HepG2 (cell line): Measurements from ENCODE around the gene MT4. TPM values are rescaled to one million over a fixed set of nuclear protein-coding genes. Genes with fewer than 3 reads are reported as not detected.

Experiments used
- ATAC-seq: fragments of 200-7000 bp; cut with Tn5 transposase; 3 replicates; pipeline ENCODE4 v1.9.1; 2020; ENCODE audit warnings: mild to moderate bottlenecking, moderate library complexity
- BruUV-seq: library from RNA; stranded (reverse); fragments of 400-500 nt; replicated peaks from 2 replicates; lab custom pipeline; 2021; lab: Mats Ljungman, UMichigan
- CTCF ChIA-PET: fragments of 300-600 bp; formaldehyde crosslinking; extraction: SDS; loops from one replicate; lab custom pipeline; 2021; ENCODE audit warnings: low total read pairs, inconsistent platforms, low intra/inter-chr PET ratio; lab: Yijun Ruan, JAX
- POLR2A ChIA-PET: fragments of 350-600 bp; sonication (Branson Sonifier 250); formaldehyde crosslinking; loops from one replicate; lab custom pipeline; 2020; ENCODE audit warnings: antibody characterized with exemption, inconsistent platforms; lab: Yijun Ruan, JAX
- DNase-seq: peaks from one replicate; pipeline ENCODE4 v3.0.0-alpha.2; 2015; ENCODE audit warnings: low spot score
- FAIRE-seq: peaks from 3 replicates; lab custom pipeline; 2011; peaks lifted over from hg19 to GRCh38; lab: Jason Lieb, UNC
- H2AFZ ChIP-seq: one replicate; pipeline ENCODE4 v1.6.1; 2011; ENCODE audit warnings: low read length, inconsistent platforms
- H3K27ac ChIP-seq: fragments of 300-600 bp; 3 replicates; pipeline ENCODE4 v1.8.0; 2011; ENCODE audit warnings: mixed run types, mild to moderate bottlenecking, mixed read lengths, low read length, inconsistent platforms; ENCODE audit not compliant: insufficient read depth; ENCODE audit errors: extremely low read length
- H3K27me3 ChIP-seq, 2 experiments: fragments of 200-600 bp in 1 of 2; 2 replicates in 1 of 2; 3 replicates in 1 of 2; pipeline versions ENCODE4 v1.6.0 to v1.8.0; 2011; ENCODE audit warnings: low read length in 2 of 2, mild to moderate bottlenecking in 2 of 2, moderate library complexity in 2 of 2, inconsistent platforms in 1 of 2; ENCODE audit not compliant: insufficient read depth in 2 of 2, control insufficient read depth in 1 of 2
- H3K36me3 ChIP-seq, 2 experiments: fragments of 200-600 bp in 1 of 2; replicated peaks in 1 of 2; 2 replicates in 1 of 2; 3 replicates in 1 of 2; pipeline versions ENCODE4 v1.5.1 to v1.8.0; 2011; ENCODE audit warnings: low read length in 2 of 2, inconsistent platforms in 1 of 2; ENCODE audit not compliant: insufficient read depth in 2 of 2, control insufficient read depth in 1 of 2
- H3K4me1 ChIP-seq: 2 replicates; pipeline ENCODE4 v1.5.1; 2012; ENCODE audit warnings: low read length, inconsistent platforms; ENCODE audit not compliant: insufficient read depth
- H3K4me2 ChIP-seq: 2 replicates; pipeline ENCODE4 v1.6.0; 2011; ENCODE audit warnings: low read depth, low read length, inconsistent platforms
- H3K4me3 ChIP-seq, 3 experiments: fragments of 200-600 bp in 1 of 3; sonication (generic), shearing (Covaris generic) in 1 of 3; replicated peaks in 1 of 3; 2 replicates each; pipeline ENCODE4 v1.5.1; 2011 to 2016; ENCODE audit warnings: low read length in 3 of 3, inconsistent platforms in 2 of 3, low read depth in 2 of 3, mild to moderate bottlenecking in 2 of 3, control low read depth in 1 of 3, mixed read lengths in 1 of 3; ENCODE audit not compliant: insufficient read depth in 1 of 3
- H3K79me2 ChIP-seq: one replicate; pipeline ENCODE4 v1.6.1; 2011; ENCODE audit warnings: low read length, inconsistent platforms; ENCODE audit not compliant: insufficient read depth
- H3K9ac ChIP-seq: 2 replicates; pipeline ENCODE4 v1.6.0; 2011; ENCODE audit warnings: mild to moderate bottlenecking, low read depth, low read length, inconsistent platforms; ENCODE audit not compliant: insufficient read depth
- H3K9me3 ChIP-seq: 2 replicates; pipeline ENCODE4 v1.5.1; 2012; ENCODE audit warnings: mild to moderate bottlenecking, low read length
- H4K20me1 ChIP-seq: 2 replicates; pipeline ENCODE4 v1.6.0; 2011; ENCODE audit warnings: inconsistent platforms, mild to moderate bottlenecking, low read length, moderate library complexity; ENCODE audit not compliant: insufficient read depth
- BRCA1 ChIP-seq: sonication (generic); formaldehyde crosslinking; IDR thresholded peaks from 2 replicates; pipeline ENCODE4 v1.4.0; 2020; ENCODE audit warnings: missing genetic modification reagents
- CEBPB ChIP-seq: IDR thresholded peaks from 2 replicates; pipeline ENCODE4 v1.6.1; 2011; ENCODE audit warnings: low read depth, low read length, improper control_type of control experiment, borderline replicate concordance
- CREB3 ChIP-seq: sonication (generic); formaldehyde crosslinking; IDR thresholded peaks from 2 replicates; pipeline ENCODE4 v1.5.0; 2020; ENCODE audit warnings: missing genetic modification reagents
- DPF2 ChIP-seq: sonication (generic); formaldehyde crosslinking; IDR thresholded peaks from 2 replicates; pipeline ENCODE4 v1.4.0; 2020; ENCODE audit warnings: mild to moderate bottlenecking, low read depth, missing genetic modification reagents, borderline replicate concordance
- DRAP1 ChIP-seq: IDR thresholded peaks from 2 replicates; pipeline ENCODE4 v1.6.1; 2016; ENCODE audit warnings: missing genetic modification reagents, missing compliant biosample characterization
- FOXC1 ChIP-seq: sonication (generic); formaldehyde crosslinking; IDR thresholded peaks from 2 replicates; pipeline ENCODE4 v1.8.0; 2022; ENCODE audit warnings: mild to moderate bottlenecking, missing genetic modification reagents, borderline replicate concordance
- MTF2 ChIP-seq: sonication (generic); formaldehyde crosslinking; IDR thresholded peaks from 2 replicates; pipeline ENCODE4 v1.5.0; 2020; ENCODE audit warnings: missing genetic modification reagents, borderline replicate concordance
- RARG ChIP-seq: sonication (generic); formaldehyde crosslinking; IDR thresholded peaks from 2 replicates; pipeline ENCODE4 v1.4.0; 2020; ENCODE audit warnings: low read depth, mild to moderate bottlenecking, missing genetic modification reagents
- TBX2 ChIP-seq: sonication (generic); formaldehyde crosslinking; IDR thresholded peaks from 2 replicates; pipeline ENCODE4 v1.5.0; 2020; ENCODE audit warnings: missing genetic modification reagents, mild to moderate bottlenecking, borderline replicate concordance
- ZBTB25 ChIP-seq: IDR thresholded peaks from 2 replicates; pipeline ENCODE4 v1.6.1; 2018; ENCODE audit warnings: missing genetic modification reagents
- ZNF224 ChIP-seq: sonication (generic); formaldehyde crosslinking; IDR thresholded peaks from 2 replicates; pipeline ENCODE4 v1.5.0; 2020; ENCODE audit warnings: mild to moderate bottlenecking, missing genetic modification reagents
- ZNF609 ChIP-seq: sonication (generic); formaldehyde crosslinking; IDR thresholded peaks from 2 replicates; pipeline ENCODE4 v1.4.0; 2020; ENCODE audit warnings: mild to moderate bottlenecking, missing genetic modification reagents, borderline replicate concordance
- ZNF691 ChIP-seq: sonication (generic); formaldehyde crosslinking; IDR thresholded peaks from 2 replicates; pipeline ENCODE4 v1.4.0; 2020; ENCODE audit warnings: missing genetic modification reagents, low read depth, mild to moderate bottlenecking, borderline replicate concordance
- WGBS: methylation state at CpG from one replicate; pipeline ENCODE4 v1.1.6; 2017; ENCODE audit warnings: low lambda C conversion rate; 5-methylcytosine and 5-hydroxymethylcytosine counted together
- in situ Hi-C: cut with HindIII; loops from 2 replicates; pipeline ENCODE4 v1.10.0; 2017; ENCODE audit warnings: low pct_unique_long_range_greater_than_20kb; ENCODE audit not compliant: extremely low pct_ligation_motif_present
- intact Hi-C: fragments of 100-400 bp; cut with micrococcal nuclease; formaldehyde crosslinking; loops from one replicate; pipeline ENCODE4 v1.10.0; 2022; ENCODE audit not compliant: unreplicated experiment
- polyA plus RNA-seq, 8 experiments: library from polyadenylated mRNA; depleted of rRNA in 3 of 8; stranded (reverse) in 7 of 8; unstranded in 1 of 8; fragments of >200 nt; fragmentation: Illumina TruSeq in 4 of 8; extraction: Trizol in 4 of 8; gene quantifications; 2 replicates each; pipeline versions ENCODE4 v1.2.1 to v1.2.3, GENCODE V29; 2011 to 2016; ENCODE audit warnings: low read depth in 4 of 8, missing spikeins in 1 of 8, mixed read lengths in 1 of 8; ENCODE audit not compliant: insufficient read depth in 1 of 8
- total RNA-seq, 5 experiments: library from RNA; depleted of rRNA; stranded (reverse); fragments of >200 nt; fragmentation: Illumina TruSeq; extraction: Trizol; gene quantifications; 2 replicates each; pipeline ENCODE4 v1.2.3, GENCODE V29; 2016; ENCODE audit warnings: low read depth in 1 of 5

Gene MT4
- total and polyA plus RNA-seq, 2 of the 13 experiments (the other 11 are each of a cell fraction or from before 2014, with no cell fraction given), result not detected

GRCh38 chr16:56519459-56520250 is 45.2 kb upstream of the MT4 start, which contains the start of gene BBS2 (continued):
- TF ChIP-seq ZNF224 (CRISPR knock-in tag) (peak; percentile 38; the same call in 1 of the 2 replicates), CREB3 (peak; percentile 29; the same call in 1 of the 2 replicates), DPF2 (CRISPR knock-in tag) (no peak)

GRCh38 chr16:56520251-56520577 is 44.7 kb upstream of the MT4 start:
- no peak for FAIRE-seq
- 4% methylated on average over 4 of the region's 4 CpGs for WGBS
- peak overlapping the region; percentile 74 for H2AFZ ChIP-seq
- H3K4me1 ChIP-seq, result peaks cover 32% of the 10 kb centered on the region
- no peaks in the 10 kb centered on the region for H3K9me3 ChIP-seq
- no peak for DNase-seq
- no TSS peak for BruUV-seq
- ChIA-PET POLR2A (interaction anchor here (1.1 kb wide), 1 partner anchor 41 kb away, joined by 3 read pairs; no protein-coding TSS in a partner anchor), CTCF (no interaction called here)
- no peaks in the 10 kb centered on the region for H3K36me3 ChIP-seq
- in situ Hi-C loops (no loop called here), intact Hi-C loops (no loop called here)
- H3K27ac ChIP-seq, result peak overlapping the region; percentile 42
- peak overlapping the region; percentile 70 for H3K9ac ChIP-seq
- H3K4me3 ChIP-seq, result peak overlapping the region; percentile 71 to 95 (median 87)
- ATAC-seq, result peak; percentile 52
- H3K27me3 ChIP-seq, result no peaks in the 10 kb centered on the region; a peak in 2 of 5 replicates
- no peaks in the 10 kb centered on the region for H4K20me1 ChIP-seq
- peak overlapping the region; percentile 90 for H3K4me2 ChIP-seq
- no peaks in the 10 kb centered on the region for H3K79me2 ChIP-seq
- TF ChIP-seq RARG (CRISPR knock-in tag), result no peak
- peak; percentile 93; the same call in 1 of the 2 replicates for TF ChIP-seq MTF2 (CRISPR knock-in tag)
- 0 out of 2 replicates have a peak, but pooled peaks have one; percentile 1 for TF ChIP-seq DRAP1 (CRISPR knock-in tag)
- TF ChIP-seq BRCA1 (CRISPR knock-in tag), result 0 out of 2 replicates have a peak, but pooled peaks have one; percentile 9
- no peak for TF ChIP-seq CEBPB
- 0 out of 2 replicates have a peak, but pooled peaks have one; percentile 5 for TF ChIP-seq FOXC1 (CRISPR knock-in tag)
- no peak for TF ChIP-seq ZNF609 (CRISPR knock-in tag)
- 0 out of 2 replicates have a peak, but pooled peaks have one; percentile 17 for TF ChIP-seq ZNF691 (CRISPR knock-in tag)
- TF ChIP-seq TBX2, result peak; percentile 5; the same call in 1 of the 2 replicates
- no peak for TF ChIP-seq ZBTB25 (CRISPR knock-in tag)
